NCI-H1105 (cell line): ENCODE results near the gene HIVEP3.
"Not testable (repeated sequence)": the region's sequence is repeated elsewhere in the genome, so short reads cannot be mapped to it uniquely, and the experiment has no call there.

Experiments used
- DNase-seq: peaks from one replicate; lab custom pipeline; 2025; lab: John Stamatoyannopoulos, UW

The HIVEP3 gene

DNA sequence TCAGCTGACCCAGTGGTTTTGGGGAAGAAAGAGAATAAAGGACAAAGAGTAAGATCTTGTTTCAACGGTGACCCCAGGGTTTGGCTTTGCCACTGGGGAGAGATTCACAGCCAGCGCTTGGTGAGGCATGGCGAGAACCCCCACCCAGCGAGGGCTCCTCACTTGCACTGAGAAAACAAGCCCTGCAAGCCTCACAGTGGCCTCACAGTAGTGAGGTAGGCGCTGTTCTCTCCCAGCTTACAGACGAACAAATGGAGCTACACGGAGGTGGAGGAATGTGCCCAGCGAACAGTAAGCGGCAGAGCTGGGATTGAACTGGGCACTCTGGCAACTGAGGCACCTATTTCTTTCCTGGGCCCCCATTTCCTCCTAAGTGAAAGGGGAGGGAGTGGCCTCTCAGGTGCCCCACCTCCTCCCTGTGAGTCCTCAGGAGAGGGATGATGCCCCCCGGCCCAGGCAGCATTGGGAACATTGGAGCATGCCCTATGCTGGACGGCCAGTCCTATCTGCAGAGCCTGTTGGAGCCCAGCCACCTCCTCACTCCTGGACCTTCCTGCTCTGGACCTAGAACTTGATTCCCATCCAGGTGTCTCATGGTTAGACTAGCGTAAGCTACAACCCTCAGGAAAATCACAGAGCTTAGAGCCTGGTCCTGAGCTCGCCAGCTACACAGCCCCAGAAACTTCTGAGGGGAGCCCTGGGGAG is 360.8 kb downstream of the HIVEP3 start:
- DNase-seq, result no peak

DNA sequence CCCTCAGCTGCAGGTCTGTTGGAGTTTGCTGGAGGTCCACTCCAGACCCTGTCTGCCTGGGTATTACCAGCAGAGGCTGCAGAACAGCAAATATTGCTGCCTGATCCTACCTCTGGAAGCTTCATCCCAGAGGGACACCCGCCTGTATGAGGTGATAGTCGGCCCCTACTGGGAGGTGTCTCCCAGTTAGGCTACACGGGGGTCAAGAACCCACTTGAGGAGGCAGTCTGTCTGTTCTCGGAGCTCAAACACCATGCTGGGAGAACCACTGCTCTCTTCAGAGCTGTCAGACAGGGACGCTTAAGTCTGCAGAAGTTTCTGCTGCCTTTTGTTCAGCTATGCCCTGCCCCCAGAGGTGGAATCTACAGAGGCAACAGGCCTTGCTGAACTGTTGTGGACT is 364.0 kb downstream of the HIVEP3 start:
- not testable (repeated sequence) for DNase-seq

DNA sequence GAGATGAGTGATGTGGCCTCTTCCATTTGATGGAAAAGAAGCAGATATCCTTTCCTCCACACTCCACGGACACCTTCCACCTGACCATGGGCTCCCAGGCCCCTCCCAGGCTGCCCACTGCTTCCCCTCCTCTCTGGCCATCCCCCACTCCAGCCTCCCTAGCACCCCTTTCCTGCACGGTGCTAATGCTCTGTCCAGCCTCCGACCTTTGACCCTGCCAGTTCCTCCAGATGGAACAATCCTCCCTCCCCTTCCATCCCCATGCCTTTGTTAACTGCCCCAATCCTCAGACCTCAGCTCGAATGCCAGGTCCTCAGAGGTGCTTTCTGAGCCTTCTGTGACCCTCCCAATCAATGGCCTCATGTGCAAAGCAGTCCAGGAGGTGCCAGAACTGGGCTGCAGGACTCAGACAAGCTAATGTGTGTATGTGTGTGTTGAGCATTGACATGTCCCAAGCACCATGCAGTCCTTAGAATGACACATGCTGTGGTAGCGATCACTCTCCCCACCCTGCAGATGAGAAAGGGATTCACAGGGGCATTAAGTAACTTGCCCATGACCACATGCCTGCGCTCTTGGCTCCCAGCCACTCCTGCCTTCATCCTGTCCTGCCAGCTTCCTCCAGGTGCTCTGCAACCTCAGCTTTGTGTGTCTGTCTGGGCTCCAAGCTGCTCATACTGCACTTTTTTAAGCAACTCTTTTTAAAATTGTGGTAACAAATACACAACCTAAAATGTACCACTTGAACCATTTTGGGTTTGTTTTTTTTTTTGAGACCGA is 370.8 kb downstream of the HIVEP3 start:
- DNase-seq, result no peak

DNA sequence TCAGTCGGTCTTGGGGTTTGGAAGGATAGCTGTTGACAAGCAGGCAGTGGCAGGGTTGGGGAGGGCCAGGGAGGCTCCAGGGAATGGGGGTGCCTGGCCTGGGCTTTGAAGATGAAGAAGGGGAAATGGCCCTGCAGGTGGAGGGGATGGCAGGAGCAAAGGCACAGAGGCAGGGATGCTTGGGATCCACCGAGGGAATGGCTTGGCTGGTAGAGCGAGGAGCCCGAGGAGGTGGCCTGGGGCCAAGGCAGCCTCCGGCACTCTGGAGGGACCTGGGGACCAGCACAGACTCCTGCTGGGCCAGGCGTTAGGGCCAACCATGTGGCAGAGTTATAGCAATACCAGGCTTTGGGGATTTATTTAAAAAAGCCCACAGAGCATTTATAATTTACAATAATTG is 371.4 kb downstream of the HIVEP3 start:
- no peak for DNase-seq

DNA sequence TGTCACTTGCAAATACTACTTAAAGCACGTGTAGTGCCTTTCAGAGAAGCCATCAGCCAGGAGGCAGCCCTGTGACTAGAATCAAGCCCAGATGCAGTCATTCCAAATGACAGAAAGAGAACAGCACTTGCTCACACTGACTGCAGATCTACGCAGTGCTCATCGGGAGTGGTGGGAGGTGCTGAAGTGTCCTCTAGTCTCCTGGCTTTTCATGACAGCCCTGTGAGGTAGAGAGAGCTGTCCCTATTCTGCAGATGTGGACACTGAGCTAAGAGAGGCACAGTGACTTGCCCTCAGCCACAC is 371.9 kb downstream of the HIVEP3 start:
- DNase-seq, result no peak

DNA sequence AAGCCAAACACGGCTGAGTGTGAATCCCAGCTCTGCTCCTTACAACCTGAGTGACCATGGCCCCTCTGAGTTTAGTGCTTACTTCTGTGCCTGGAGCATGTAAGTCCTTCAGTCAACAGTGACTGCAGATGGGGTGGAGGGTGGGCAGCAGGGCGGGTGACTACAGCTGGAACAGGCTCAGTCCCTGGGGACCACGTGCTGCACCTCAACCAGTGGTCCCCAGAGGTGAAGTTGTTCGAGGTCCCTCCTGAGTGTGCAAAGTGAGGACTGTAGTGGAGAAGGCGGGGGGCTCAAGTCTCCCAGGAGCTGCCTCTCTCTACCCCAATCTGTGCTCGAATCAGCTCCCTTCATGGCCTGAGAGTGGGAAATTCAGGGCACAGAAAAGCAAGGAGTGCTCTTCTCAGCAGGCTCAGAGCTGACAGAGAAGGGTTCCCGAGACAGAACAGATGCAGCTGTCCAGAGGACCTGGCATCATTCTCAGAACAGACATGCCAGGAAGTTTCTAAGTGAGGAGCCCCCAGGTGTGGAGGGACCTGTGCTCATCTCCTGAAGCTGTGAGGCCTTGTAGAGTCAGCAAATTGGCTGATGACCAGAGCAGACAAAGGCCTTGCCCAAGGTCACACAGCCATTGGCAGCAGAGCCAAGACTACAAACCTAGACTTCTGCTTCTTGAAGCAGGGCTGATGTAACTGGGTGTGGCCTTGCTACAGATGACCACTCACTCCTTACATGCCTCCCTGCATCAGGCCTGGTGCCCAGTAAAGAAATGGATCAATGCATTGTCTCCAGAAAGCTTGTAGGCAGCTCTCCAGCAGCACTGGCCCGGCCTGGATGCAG is 372.5 kb downstream of the HIVEP3 start:
- DNase-seq, result no peak

DNA sequence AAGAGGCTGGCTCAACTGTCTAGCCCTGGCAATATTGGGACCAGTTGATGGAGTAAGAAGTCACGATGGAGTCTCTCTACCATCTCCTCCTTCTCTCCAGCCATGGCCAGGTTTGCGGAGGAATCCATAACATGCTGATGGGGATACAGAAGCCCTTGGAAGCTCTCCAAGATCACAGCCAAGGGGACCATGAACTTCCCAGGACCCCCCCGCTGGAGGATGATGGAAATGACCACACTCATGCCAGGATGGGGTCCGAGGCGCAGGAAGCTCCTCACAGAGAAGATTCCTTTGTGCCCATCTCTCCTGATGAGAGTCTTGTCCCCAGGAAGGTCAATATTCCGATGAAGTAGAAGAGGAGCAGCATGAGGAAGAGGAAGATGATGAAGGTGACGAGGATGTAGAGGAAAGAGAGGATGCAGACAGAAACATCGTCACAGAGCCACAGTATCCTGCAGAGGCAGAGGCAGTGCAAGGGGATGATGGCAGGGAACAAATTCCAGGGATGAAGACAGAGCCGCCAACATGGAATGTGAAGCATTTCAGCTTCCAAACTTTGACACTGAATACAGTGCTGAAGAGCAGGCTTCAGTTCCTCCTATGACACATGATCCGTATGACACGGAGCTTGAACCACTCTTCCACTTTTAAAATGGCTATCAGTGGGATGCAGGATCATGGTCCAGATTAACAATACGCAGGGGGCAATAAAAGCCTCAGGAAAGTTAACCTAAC is 376.4 kb downstream of the HIVEP3 start:
- no peak for DNase-seq

DNA sequence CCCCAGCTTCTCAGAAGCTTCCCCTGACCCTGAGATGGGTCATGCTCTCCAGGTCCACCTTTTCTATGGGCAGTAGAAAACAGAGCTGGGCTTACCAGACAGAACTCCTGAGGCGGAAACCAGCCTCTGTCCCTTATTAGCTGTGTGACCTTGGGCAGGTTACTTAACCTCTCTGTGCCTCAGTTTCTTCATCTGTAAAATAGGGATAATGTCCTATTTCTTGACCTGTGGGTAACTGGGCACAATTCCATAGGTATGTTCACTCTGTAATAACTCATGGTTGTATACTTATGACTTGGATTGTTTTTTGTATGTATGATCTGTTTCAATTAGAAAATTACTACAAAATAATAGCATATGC is 377.1 kb downstream of the HIVEP3 start:
- DNase-seq, result no peak

DNA sequence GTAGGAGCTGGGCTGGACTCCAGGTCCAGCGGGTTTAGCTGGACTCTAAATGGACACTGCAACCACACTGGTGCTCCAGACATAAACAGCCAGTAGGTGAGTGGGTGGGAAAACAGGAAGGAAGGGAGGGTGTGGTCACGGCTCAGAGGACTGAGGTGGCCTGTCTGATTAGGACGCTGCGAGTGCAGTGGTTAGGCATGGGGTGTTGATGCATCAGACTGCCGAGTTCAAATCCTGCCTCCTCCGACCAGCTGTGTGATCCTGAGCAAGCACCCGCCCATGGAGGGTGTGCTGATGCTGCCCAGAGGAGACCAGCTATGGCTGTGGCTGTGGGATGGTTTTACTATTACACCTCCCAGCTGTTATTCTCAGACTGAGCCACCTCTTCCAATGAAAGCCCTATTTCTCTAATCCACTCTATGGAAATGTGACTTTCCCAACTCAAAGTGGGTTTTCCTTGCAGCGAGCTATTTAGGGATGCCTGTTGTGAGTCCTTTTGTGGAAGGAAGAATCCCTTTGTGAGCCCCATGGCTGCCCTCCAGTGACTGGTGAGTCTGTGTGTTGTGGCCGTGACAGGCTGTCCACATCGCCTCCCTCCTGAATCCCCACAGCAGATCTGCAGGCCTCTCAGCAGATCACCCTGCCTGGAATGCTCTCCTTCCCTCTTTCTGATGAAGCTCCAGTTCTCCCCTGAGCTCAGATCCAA is 377.7 kb downstream of the HIVEP3 start:
- DNase-seq, result no peak

DNA sequence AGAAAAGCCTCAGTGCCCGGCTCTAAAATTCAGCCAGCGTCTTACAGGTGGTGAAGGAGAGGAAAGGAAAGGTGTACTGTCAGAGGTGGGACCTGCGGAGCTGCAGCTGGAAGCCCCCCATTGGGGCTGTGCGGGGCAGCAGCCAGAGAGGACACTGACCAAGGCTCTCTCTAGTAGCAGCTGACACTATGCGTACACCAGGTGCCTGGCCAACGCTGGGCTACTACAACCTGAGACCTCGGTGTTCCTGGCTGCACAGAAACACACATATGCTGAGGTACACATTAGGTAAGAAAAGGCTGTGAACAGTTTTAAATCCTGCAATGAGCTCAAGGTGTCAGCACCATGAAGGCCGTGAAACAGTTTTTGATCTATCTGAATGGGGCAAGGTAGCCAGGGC is 378.7 kb downstream of the HIVEP3 start:
- DNase-seq, result no peak

DNA sequence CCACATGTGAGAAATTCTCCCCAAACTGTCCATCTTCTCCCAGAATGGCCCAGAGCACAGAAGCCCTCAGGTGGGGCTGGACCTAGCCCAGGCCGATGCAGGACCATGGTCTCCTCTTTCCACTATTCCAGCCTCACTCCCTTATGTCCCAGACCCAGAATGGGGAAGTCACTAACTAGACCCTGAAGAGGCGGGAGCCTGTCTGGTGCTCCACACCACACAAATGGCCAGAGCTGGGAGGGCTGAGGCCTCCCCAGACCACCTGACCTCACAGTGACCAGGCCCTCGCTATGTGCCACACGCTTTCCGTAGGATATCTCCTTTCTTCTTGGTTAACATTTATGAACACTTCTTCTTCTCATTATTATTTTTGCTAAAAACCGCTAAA is 379.3 kb downstream of the HIVEP3 start:
- no peak for DNase-seq

DNA sequence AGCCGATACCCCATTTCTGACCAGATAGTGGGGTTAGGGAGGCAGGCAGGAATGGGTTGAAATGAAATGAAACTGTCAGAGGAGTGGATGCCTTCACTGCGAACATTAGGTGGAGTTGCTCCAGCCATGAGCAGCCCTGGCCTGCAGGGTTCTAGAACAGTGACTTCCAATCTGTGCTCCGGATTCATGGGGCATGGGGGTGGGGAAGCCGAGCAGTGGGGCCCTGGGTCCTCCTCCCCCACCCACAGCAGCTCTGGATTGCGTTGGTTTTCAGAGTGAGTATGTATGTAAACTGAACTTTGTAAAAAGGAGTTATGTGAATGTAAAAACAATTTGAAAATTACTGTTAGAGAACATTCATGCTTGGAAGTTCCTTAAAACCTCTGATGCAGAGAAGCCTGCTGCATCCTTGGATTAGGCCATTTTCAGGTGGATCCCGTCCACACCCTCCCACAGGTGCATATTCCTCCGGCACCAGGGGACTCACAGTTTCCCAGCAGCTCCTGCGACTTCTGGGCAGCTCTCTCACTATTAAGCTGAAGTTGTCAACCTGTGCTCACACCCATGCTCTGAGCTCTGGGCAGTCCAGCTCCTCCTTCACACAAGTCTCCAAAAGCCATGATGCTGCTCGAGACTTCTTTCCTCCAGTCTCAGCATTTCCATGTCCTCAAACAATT is 379.8 kb downstream of the HIVEP3 start:
- no peak for DNase-seq

DNA sequence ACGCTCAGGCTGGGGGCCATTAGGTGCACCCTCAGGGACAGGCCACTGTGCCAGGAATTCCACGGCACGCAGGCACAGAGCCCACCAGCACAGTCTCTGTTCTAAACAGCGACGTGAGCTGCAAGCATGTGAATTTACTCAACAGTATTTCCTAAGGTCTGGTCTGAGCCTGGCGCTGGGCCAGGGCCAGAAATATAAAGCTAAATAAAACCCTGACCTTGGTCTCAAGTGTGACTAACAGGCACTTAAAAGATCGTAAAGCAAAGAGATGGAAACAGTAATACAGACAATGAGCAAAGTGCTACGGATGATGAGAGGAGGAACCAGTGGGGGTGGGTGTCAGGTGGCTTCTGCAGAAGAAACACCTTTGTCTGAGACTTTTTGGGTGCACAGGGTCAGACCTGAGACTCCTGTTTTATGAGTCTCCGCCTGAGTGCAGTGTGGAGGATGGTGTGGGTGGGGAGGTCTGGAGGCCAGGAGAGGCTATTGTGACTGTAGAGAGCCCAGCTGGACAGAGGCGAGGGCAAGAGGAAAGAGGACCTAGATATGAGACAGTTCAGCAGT is 380.9 kb downstream of the HIVEP3 start:
- DNase-seq, result peak; percentile 42

DNA sequence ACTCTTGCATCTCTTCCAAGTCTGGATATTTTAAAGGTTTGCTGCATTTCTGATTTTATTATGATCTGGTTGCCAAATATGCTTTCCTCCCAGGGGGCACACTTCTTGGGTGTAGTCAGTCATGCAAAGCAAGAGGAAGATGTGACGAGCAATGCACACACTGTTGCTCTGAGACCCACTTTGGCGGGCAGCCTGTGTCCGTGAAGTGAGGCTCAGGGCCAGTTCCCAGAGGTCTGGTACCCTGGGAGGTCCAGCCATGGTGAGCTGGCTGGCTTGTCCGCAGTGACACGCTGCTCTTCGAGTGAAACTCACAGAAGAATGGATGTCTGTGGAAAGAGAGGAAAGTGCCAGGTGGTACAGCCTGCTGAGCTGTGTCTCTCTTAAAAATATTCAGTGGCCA is 381.5 kb downstream of the HIVEP3 start:
- no peak for DNase-seq

DNA sequence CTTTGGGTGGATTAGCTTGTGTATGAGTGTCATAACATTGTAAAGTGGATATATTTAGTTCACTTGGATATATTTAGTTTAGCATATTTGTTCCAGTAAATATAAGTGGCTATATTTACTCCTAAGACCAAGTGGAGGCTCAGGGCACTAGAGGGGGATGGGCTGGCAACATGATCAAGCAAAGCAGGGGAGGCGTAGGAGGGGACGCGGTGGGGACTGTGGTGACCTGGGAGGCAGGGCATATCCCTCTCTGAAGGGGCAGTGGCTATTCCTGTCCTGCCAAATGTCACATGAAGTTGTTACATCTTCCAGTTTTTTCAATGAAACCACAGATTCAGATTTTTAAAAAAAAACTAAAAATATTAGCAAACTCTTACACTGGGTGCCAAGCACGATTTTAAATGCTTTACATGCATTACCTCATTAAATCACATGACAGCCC is 382.3 kb downstream of the HIVEP3 start:
- DNase-seq, result no peak

DNA sequence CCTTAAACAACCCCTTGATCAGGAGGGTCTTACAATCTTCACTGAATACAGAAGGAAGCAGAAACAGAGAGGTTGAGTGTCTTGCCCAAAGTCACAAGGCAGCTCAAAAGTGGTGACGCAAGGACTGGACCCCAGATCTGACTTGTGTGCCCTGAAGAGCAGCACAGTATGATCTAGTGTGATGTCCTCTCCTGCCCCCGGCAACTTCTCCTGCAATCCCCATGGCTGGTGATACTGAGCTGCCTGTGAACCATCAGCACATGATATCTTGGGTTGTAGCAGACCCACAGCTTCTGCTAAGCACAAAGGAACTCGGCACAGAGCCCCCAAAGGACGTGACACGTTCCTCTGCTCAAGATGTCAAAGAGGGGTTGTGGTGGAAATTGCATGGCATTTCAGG is 383.0 kb downstream of the HIVEP3 start:
- no peak for DNase-seq

DNA sequence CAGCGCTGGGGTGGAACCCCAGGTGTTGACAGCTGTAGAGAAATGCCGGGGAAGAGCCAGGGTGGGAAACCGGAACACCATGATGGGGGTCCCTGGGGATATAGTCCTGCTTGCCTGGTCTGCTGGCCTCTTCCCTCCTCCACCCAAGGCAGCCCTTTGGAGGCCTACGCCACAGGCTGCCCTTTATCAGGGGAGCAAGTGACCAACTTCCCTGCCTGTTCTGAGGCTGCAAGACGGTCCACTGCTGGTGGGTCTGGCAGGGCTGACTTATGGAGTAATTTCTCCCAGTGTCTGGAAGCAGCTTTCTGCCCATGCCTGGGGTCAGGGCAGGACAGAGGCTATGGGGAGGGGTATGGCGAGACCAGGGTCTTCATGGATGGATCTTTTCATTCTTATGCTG is 383.4 kb downstream of the HIVEP3 start:
- no peak for DNase-seq

DNA sequence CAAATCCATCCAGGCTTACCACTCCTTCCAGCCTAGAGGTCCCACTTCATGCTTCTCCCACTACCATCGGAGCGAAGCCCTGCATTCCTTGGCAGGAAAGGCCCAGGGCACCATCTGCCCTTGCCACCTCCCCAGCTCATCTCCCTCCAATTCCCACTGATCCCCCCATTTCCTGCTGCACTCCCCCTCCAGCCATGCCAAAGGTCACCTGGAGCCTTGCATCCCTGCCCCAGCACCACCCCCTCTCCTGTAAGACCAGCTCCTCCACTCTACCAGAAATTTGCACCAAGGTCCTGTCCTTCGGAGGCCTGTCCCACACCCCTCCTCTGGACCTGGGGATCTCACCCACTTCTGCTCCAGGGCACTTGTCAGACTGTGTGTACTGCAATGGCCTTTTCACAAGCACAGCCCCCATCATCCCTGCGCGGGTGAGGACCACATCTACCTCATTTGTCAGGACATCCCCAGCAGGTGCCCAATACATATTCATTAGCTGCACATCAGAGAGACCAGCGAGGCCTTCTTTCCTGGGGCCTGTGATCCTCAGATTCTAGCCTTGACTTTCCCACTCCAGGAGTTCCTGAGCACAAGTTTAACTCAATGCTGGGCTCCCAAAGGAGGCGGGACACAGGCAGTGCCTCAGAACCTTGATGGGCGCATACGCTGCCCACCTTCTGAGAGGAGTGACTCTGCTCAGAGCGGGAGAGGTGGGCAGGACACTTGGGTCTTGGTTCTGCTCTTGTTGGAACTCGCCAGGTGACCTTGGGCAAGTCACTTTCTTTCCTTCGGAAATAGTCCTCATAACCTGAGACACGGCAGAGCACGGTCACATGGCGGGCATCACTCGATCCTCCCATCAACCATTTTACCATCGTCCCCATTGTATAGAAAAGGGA is 384.3 kb downstream of the HIVEP3 start:
- no peak for DNase-seq

DNA sequence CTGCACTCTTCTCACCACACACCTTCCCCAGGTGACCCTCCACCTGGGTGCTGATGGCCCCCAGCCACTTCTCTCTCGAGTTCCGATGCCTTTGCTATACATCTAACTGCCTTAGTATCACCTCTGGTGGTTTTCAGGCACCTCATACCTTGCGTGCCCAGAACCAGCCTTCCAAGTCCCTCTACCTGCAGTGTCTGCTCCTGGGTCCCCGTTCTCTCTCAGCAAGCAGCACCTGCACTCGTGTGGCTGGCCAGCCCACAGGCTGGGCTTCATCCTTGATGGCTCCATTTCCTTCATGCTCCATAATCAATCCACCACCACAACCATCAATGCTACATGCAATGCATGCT is 385.0 kb downstream of the HIVEP3 start:
- DNase-seq, result no peak
